Activated CD4-positive, alpha-beta T cell treated with anti-CD3 and anti-CD28 coated beads, Interleukin-2, Interleukin-4, amounts not matched to agents 100 ng/mL and 50 ng/mL, durations not matched to agents 16 hours and 8 hours (primary cell): Measurements from ENCODE around the gene BMAL1.

Experiments used
- DNase-seq: peaks from one replicate; pipeline ENCODE4 v3.0.0-alpha.2; 2020; ENCODE audit warnings: low spot score

BMAL1 gene

GRCh38 chr11:13291800-13292199 lies 14.2 kb downstream of the BMAL1 start:
- DNase-seq: no peak

GRCh38 chr11:13292970-13293369 lies 15.4 kb downstream of the BMAL1 start:
- DNase-seq: no peak

DNA sequence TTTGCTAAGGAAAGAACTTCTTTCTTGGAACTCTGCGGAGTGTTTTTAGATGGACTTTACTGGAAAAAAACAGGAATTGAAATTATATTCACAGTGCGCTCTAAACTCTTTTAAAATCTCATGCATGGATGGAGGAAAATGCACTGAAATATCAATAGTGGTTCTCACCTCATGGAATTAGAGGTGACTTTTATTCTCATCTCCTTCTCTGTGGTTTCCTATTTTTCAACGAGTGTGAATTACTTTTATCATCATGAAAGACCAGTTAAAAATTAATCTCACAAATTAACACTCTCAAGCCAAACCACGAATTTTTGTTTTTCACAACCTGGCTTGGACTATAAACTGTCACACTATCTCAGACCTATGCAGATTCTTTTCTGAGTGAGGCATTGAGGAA lies 16.6 kb downstream of the BMAL1 start:
- DNase-seq: no peak

- DNase-seq: no peak
Measured at GRCh38 chr11:13294771-13295579, 17.4 kb downstream of the BMAL1 start.

DNA sequence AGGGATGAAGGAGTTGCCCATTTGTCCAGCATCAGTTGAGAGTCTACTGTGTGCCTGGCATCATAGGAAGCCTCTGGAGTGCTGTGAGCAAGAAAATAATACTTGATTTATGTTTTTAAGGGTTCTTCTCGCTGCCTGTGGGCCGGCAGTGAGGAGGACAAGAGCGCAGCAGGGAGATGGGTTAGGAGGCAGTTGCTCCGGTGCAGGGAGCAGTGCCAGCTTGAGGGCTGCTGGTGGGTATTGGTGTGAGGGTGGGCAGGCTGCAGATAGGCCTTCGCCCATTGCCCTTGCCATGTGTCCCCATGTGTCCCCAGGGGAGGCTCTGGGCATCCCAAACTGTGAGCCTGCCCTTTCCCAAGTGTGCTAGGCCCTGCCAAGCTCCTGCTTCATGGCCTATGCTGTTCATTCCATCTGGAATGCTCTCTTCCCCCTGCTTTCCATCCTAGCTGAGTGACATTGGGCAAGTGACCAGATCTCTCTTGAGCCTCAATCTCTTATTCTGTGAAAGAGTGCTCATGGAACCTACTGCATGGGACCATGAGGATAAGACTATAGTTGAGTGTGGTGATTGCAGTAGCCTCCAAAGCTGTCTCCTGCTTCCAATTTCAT lies 19.8 kb downstream of the BMAL1 start:
- DNase-seq: no peak

GRCh38 chr11:13297917-13298356 lies 20.3 kb downstream of the BMAL1 start:
- peak; percentile 63 for DNase-seq

- no peak for DNase-seq
Measured at GRCh38 chr11:13298765-13299164, 21.2 kb downstream of the BMAL1 start.

GRCh38 chr11:13301522-13301921 lies 23.9 kb downstream of the BMAL1 start:
- DNase-seq: no peak

DNA sequence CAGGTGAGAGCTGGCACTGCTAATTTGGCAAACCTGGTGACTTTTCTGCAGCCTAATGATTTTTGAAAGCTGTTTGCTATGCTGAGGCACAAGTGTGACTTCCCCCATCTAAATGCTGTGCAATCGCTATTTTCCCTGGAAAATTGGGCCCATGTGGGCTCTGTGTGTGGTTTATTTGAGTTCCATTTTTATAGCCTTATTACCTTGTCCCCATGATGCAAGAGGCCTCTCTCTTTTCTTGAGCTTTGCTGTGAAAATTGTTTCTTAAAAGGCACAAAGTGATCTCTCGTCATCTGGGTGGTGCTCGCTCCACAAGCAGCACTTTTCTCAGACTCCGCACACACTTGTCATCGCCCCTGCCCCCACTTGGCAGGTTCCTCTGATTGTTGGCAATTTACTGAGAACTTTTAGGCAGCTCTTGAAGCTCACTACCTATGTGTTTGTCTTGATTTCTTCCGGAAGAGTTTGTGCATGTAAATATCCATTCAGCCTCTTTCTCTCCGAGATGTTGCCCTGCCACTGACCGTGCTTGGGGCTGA lies 24.9 kb downstream of the BMAL1 start:
- DNase-seq: no peak

DNA sequence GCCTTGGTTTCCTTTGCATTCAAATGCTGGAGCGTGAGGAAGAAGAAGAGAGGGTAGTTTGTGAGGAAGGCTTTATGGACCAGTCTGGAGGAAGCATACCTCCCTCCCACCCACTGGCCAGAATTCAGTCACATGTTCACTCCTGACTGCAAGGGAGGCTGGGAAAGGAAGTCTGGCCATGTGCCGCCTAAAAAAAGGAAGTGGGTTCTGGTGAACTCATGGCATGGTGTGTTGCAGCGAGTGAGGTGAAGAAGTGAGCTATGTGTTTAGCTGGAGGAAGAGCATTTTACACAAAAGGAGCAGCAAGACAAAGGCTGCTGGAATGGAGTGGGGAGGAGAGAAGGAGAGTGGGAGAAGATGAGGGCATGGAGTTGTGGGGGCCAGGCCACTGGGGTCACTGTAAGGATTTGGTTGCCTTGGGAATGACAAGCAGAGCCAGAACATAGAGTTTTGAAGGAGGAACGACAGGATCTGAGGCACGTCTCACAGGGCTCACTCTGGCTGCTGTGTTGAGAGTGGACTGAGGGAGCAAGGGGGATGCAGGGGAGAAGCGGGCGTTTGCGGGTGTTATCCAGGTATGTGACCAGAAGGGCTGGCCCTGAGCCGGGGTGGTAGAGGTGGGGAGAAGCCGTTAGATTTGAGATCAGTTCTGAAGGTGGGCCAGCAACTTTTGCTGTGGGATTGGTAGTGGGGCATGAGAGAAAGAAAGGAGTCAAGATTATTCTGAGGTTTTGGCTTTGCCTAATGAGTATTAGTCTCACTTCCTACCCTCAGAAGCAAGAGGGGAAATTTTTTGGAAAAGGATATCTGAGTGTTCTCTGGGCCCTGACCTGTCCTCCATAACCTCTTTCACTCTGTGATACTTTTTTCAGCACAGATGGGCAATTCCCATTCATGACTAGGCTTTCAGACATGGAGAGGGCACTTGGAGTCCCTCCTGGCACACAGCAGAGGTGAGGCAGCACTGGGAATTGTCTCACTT lies 26.4 kb downstream of the BMAL1 start:
- DNase-seq: no peak

GRCh38 chr11:13304655-13305335 lies 27.2 kb downstream of the BMAL1 start:
- DNase-seq: no peak

GRCh38 chr11:13308704-13309103 lies 31.1 kb downstream of the BMAL1 start:
- DNase-seq: peak; percentile 52

GRCh38 chr11:13309156-13309555 lies 31.6 kb downstream of the BMAL1 start:
- no peak for DNase-seq

- no peak for DNase-seq
Measured at GRCh38 chr11:13310443-13310842, 32.9 kb downstream of the BMAL1 start.

DNA sequence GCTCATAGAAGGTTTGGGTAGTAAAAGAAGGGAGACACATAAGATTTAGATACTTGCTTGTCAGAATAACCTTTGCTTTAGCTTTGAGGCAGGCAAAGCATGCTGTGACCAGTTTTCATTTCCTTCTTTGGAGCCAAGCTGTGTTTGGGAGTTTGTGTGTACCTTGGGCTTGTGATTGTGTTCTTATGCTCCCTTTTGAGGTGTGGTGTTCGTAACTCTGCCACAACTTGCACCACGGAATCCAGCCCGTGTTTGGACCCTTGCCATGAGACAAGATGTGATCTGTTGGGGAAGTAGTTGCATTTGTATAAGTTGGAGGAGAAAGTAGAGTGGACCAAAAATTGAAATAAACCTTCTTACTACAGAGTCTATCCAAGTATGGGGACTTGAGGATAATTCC lies 34.0 kb downstream of the BMAL1 start:
- DNase-seq: no peak

- no peak for DNase-seq
Measured at GRCh38 chr11:13313005-13313819, 35.6 kb downstream of the BMAL1 start.

GRCh38 chr11:13314676-13315394 lies 37.2 kb downstream of the BMAL1 start:
- DNase-seq: no peak

GRCh38 chr11:13315517-13316432 lies 38.2 kb downstream of the BMAL1 start:
- no peak for DNase-seq

DNA sequence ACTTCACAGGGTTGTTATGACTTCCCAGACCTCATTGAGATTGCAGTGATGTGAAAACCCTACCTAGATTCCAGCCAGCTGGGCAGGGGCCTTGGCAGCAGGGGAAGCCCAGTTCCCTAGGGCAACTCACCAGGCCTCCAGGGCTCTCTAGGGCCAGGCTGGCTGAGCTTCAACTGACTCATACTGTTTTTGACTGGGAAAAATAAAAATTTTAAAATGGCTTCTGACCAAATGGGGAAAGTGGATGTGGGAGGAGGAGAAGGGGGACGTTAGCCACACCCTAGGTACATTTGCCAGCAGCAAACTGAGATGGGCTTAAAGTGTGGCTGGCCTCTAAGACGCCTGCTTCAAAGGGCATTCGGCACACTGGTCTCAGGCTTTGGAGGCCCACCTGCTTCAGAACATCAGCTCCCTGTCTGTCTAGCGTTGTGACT lies 39.0 kb downstream of the BMAL1 start:
- no peak for DNase-seq
